ENCODE results near the gene TMCC2.
A peak's percentile ranks its signal among the peaks of the same experiment; 100 is the strongest.

Gene TMCC2

DNA sequence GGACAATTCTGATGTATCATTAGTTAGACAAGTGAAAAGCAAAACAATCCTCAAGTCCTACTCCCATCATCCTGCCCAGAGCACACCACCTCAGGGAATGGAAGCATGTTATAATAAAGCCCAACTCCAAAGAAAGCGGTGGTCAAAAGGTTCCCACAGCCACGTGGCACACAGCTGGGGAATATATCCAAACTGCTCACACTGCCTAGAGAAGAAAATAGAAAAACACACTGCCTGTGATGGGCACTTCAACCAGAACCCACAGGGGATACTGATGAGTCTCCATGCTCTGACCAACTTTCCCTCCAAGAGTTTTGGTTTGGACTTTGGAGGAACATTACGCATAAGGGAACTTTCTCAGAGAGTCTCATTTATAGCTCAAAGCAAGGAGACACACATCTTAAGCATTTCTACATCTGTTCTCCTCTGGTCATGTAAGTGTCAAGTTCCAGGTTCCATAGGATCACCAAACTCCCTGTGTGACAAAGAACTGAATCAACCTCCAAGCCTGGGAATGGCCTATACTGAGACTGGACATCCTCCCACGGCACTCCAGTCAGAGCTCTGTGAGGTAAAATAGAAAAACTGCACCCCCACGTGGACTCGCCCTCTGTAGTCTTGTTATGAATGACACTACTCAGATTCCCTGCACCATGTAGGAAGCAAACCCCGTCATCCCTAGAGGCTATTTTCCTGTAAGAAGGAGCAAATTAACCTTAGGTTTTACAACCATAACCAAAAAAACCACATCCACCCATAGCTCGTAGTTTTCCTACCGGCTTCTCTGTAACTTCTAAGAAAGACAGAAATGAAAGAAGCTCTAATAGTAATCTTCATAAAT is 28.4 kb upstream of the TMCC2 start:
- no peaks in the 10 kb centered on the region for H3K36me3 ChIP-seq (ENCODE audit: control insufficient read depth, insufficient read depth, low read length)
- H3K4me3 ChIP-seq (ENCODE audit: low read length), result no peak overlapping the region
- H3K4me1 ChIP-seq (ENCODE audit: control insufficient read depth, insufficient read depth, low read length), result no peaks in the 10 kb centered on the region
- no peak overlapping the region for H3K27ac ChIP-seq (ENCODE audit: low read depth, low read length)
- H3K9ac ChIP-seq (ENCODE audit: low read length), result no peak overlapping the region
- no peaks in the 10 kb centered on the region for H3K27me3 ChIP-seq (ENCODE audit: control insufficient read depth, insufficient read depth, low read length)

DNA sequence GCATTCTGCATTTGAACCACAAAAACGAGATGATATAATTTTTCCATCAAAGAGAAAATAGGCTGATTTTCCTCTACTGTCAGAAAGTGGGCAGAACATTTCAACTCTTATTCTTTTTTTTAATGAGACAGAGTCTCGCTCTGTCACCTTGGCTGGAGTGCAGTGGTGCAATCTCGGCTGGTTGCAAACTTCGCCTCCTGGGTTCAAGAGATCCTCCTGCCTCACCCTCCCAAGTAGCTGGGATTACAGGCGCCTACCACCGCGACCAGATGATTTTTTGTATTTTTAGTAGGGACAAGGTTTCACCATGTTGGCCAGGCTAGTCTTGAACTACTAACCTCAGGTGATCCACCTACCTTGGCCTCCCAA is 27.8 kb upstream of the TMCC2 start:
- no peak overlapping the region for H3K4me3 ChIP-seq (ENCODE audit: low read length)
- H3K27me3 ChIP-seq (ENCODE audit: control insufficient read depth, insufficient read depth, low read length), result no peaks in the 10 kb centered on the region
- H3K36me3 ChIP-seq (ENCODE audit: control insufficient read depth, insufficient read depth, low read length), result no peaks in the 10 kb centered on the region
- no peaks in the 10 kb centered on the region for H3K4me1 ChIP-seq (ENCODE audit: control insufficient read depth, insufficient read depth, low read length)
- H3K27ac ChIP-seq (ENCODE audit: low read depth, low read length), result no peak overlapping the region
- H3K9ac ChIP-seq (ENCODE audit: low read length), result no peak overlapping the region

DNA sequence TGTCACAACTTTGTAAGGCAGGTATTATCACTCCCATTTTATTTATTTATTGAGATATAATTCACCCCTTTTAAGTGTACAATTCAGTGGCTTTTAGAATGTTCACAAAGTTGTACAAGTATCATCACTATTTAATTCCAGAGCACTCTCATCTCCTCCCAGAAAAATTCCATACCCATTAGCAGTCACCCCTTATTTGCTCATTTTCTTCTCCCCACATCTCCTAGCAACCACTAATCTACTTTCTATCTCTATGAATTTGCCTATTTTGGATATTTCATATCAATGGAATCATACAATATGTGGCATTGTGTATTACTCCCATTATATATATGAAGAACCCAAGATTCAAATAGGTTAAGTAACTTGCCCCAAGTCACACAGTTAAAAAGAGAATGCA is 23.2 kb upstream of the TMCC2 start:
- Histone ChIP-seq H3K27ac (ENCODE audit: low read depth, low read length) (no peak overlapping the region), H3K9ac (ENCODE audit: low read length) (no peak overlapping the region), H3K4me1 (ENCODE audit: control insufficient read depth, insufficient read depth, low read length) (no peaks in the 10 kb centered on the region), H3K4me3 (ENCODE audit: low read length) (no peak overlapping the region), H3K27me3 (ENCODE audit: control insufficient read depth, insufficient read depth, low read length) (no peaks in the 10 kb centered on the region), H3K36me3 (ENCODE audit: control insufficient read depth, insufficient read depth, low read length) (no peaks in the 10 kb centered on the region)

DNA sequence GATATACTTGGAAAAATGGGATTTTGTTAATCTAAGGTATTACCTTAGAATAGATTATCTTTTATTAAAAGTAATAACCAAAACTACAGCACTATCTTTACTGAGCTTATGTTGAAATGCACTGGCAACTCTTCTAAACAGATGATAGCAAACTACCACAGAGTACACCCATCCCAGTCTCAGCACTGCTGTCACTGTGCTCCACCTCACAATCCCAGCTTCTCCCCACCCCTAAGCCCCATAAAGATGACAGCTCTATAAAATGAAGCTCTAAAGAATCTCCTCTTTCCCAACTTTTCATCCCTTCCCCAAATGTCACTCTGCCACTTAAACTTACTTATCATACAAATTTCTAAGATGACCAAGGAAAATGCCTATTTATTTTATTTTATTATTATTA is 22.7 kb upstream of the TMCC2 start:
- Histone ChIP-seq H3K36me3 (ENCODE audit: control insufficient read depth, insufficient read depth, low read length) (no peaks in the 10 kb centered on the region), H3K9ac (ENCODE audit: low read length) (no peak overlapping the region), H3K27ac (ENCODE audit: low read depth, low read length) (no peak overlapping the region), H3K27me3 (ENCODE audit: control insufficient read depth, insufficient read depth, low read length) (no peaks in the 10 kb centered on the region), H3K4me3 (ENCODE audit: low read length) (no peak overlapping the region), H3K4me1 (ENCODE audit: control insufficient read depth, insufficient read depth, low read length) (no peaks in the 10 kb centered on the region)

DNA sequence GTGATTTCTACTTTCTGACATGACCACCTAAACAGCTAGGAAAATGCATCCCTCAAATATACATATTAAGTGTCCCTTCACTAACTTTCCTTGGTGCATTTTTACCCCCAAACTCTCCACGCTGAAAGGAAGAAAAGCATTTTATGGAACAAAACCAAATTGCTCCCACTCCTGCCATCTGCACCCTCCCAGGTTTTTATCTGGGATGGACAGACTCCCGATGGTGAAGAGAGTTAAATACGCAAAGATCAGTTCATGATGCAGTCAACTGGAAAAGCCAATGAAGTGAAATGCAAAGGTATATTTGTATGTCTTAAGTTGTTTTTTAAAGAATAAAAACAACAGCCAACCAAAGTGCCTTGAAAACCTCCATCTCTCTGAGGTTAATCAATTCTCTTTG is 18.9 kb upstream of the TMCC2 start:
- no peaks in the 10 kb centered on the region for H3K27me3 ChIP-seq (ENCODE audit: control insufficient read depth, insufficient read depth, low read length)
- no peak overlapping the region for H3K27ac ChIP-seq (ENCODE audit: low read depth, low read length)
- H3K9ac ChIP-seq (ENCODE audit: low read length), result no peak overlapping the region
- no peak overlapping the region for H3K4me3 ChIP-seq (ENCODE audit: low read length)
- H3K4me1 ChIP-seq (ENCODE audit: control insufficient read depth, insufficient read depth, low read length), result no peaks in the 10 kb centered on the region
- H3K36me3 ChIP-seq (ENCODE audit: control insufficient read depth, insufficient read depth, low read length), result no peaks in the 10 kb centered on the region

DNA sequence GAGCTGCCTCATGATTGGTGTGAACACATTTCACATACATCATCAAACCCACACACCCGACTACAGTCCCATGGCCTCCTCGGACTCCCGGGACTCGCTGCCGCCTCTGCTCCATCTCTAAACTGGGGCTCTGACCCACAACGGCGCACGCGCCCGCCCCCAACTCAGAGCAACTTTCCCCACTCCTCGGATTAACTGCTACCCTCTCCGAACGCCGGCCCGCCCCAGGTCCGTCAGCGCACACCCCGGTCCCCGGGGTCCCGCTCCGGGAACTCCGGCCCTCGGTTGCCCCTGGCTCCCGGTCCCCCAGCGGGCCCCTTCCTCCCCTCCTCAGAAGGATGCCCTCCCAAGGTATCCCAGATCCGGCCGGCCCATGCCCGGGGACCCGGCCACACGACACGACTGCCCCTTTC is 17.0 kb upstream of the TMCC2 start:
- no peaks in the 10 kb centered on the region for H3K4me1 ChIP-seq (ENCODE audit: control insufficient read depth, insufficient read depth, low read length)
- peak overlapping the region; percentile 54 for H3K9ac ChIP-seq (ENCODE audit: low read length)
- peak overlapping the region; percentile 89 for H3K4me3 ChIP-seq (ENCODE audit: low read length)
- H3K27me3 ChIP-seq (ENCODE audit: control insufficient read depth, insufficient read depth, low read length), result no peaks in the 10 kb centered on the region
- no peaks in the 10 kb centered on the region for H3K36me3 ChIP-seq (ENCODE audit: control insufficient read depth, insufficient read depth, low read length)
- H3K27ac ChIP-seq (ENCODE audit: low read depth, low read length), result peak overlapping the region; percentile 81

DNA sequence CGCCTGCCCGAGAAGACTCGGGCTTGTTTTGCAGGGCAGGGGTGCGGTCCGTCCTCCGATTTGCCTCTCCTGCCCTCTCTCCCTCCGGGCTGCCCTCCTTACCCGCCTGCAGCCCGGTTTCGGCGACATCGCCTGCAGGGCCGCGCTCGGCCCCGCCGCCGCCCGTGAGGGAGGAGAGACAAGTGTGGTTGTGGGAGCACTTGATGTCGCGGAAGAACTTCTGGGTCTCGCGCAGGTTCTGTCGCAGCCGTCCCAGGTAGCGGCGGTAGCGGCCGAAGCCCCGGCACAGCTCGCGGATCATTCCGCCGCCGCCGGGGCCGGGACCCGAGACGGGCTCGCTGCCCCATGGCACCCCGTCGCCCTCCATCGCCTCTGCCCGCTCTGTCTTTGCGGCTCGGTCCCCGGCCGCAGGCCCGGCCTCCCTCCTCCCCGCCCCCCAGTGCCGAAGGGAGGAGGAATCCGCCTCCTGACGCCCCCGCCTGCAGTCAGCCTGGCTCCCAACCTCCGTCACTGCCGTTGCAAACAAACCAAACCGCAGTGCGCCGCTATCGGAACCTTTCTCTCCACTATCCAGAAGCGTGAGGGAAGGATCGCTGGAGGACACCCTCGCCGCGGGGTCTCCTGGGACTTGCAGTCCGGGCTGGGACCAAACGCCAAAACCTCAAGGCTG is 16.4 kb upstream of the TMCC2 start, which contains the start of gene DSTYK:
TSS of gene DSTYK (minus strand) at position 534 of the 670 bp plus-strand sequence. CDS start at position 367, 167 bp downstream.
- H3K4me3 ChIP-seq (ENCODE audit: low read length), result peak within 1 kb of the TSS; percentile 89
- peak within 1 kb of the TSS; percentile 54 for H3K9ac ChIP-seq (ENCODE audit: low read length)
- no peaks in the 10 kb centered on the region for H3K4me1 ChIP-seq (ENCODE audit: control insufficient read depth, insufficient read depth, low read length)
- H3K36me3 ChIP-seq (ENCODE audit: control insufficient read depth, insufficient read depth, low read length), result no peaks in the 10 kb centered on the region
- peak within 1 kb of the TSS; percentile 81 for H3K27ac ChIP-seq (ENCODE audit: low read depth, low read length)
- H3K27me3 ChIP-seq (ENCODE audit: control insufficient read depth, insufficient read depth, low read length), result no peaks in the 10 kb centered on the region

DNA sequence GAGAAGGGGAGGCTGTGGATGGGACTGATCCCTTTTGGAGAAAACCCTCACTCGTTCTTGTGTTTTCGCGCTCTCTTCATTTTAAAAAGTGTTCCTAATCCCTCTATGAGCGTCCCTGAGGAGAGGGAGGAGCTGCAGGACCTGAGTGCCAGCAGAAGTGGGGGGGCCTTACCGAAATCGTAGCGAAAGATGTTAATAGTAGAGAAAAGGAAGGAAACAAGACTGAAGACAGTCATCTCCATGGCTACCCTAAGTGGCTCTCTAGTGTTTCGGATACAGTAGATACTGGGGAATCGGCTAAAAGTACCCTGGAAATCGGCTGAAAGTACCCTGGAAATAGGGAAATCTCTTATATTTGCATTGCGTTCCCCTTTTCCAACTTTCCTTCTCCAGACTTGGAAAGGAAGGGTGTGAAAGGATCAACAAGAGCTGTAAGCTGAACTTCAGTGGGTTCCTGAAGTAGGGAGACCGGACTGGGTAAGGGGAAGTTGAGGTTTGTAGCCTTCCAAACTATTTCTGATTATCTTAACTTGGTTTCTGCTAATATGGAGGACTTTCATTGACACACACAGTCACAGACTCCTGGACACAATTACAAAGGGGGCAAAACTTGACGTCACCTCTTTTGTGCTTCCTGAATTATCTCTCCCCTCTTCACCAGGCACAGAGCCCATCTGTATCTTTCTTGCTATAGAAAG is 15.8 kb upstream of the TMCC2 start:
- Histone ChIP-seq H3K4me1 (ENCODE audit: control insufficient read depth, insufficient read depth, low read length) (no peaks in the 10 kb centered on the region), H3K27me3 (ENCODE audit: control insufficient read depth, insufficient read depth, low read length) (no peaks in the 10 kb centered on the region), H3K27ac (ENCODE audit: low read depth, low read length) (peak overlapping the region; percentile 81), H3K4me3 (ENCODE audit: low read length) (peak overlapping the region; percentile 89), H3K9ac (ENCODE audit: low read length) (no peak overlapping the region), H3K36me3 (ENCODE audit: control insufficient read depth, insufficient read depth, low read length) (no peaks in the 10 kb centered on the region)

DNA sequence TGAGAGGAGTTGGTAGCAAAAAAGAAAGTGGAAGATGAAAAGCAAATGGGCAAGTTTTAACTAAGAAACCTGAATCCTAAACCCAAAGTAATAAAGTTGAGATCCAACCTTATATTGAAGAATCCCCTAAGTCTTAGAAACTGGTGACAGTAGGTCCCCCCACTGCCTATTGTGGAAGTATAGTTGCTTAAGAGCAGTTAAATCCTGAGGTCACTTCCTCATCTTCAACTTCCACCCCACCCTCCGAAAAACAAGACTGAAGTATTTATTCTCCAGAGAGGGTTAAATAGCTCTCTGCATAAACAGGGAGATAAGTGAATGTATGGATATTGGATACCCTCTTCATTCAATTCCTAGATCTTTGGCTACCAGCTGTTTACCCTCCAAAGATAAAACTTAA is 13.0 kb upstream of the TMCC2 start:
- H3K36me3 ChIP-seq (ENCODE audit: control insufficient read depth, insufficient read depth, low read length), result no peaks in the 10 kb centered on the region
- no peak overlapping the region for H3K9ac ChIP-seq (ENCODE audit: low read length)
- no peaks in the 10 kb centered on the region for H3K4me1 ChIP-seq (ENCODE audit: control insufficient read depth, insufficient read depth, low read length)
- no peak overlapping the region for H3K4me3 ChIP-seq (ENCODE audit: low read length)
- no peak overlapping the region for H3K27ac ChIP-seq (ENCODE audit: low read depth, low read length)
- no peaks in the 10 kb centered on the region for H3K27me3 ChIP-seq (ENCODE audit: control insufficient read depth, insufficient read depth, low read length)

DNA sequence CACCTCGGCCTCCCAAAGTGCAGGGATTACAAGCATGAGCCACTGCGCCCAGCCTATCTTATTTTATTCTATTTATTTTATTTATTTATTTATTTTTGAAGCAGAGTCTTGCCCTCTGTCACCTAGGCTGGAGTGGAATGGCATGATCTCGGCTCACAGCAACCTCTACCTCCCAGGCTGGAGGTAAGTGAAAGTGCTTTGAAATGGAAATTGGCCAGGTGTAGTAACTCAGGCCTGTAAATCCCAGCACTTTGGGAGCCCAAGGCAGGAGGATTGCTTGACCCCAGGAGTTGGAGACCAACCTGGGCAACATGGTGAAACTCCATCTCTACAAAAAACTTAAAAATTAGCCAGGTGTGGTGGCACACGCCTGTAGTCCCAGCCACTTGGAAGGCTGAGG is 11.2 kb upstream of the TMCC2 start:
- Histone ChIP-seq H3K36me3 (ENCODE audit: control insufficient read depth, insufficient read depth, low read length) (no peaks in the 10 kb centered on the region), H3K27ac (ENCODE audit: low read depth, low read length) (no peak overlapping the region), H3K27me3 (ENCODE audit: control insufficient read depth, insufficient read depth, low read length) (no peaks in the 10 kb centered on the region), H3K4me1 (ENCODE audit: control insufficient read depth, insufficient read depth, low read length) (no peaks in the 10 kb centered on the region), H3K9ac (ENCODE audit: low read length) (no peak overlapping the region), H3K4me3 (ENCODE audit: low read length) (no peak overlapping the region)

DNA sequence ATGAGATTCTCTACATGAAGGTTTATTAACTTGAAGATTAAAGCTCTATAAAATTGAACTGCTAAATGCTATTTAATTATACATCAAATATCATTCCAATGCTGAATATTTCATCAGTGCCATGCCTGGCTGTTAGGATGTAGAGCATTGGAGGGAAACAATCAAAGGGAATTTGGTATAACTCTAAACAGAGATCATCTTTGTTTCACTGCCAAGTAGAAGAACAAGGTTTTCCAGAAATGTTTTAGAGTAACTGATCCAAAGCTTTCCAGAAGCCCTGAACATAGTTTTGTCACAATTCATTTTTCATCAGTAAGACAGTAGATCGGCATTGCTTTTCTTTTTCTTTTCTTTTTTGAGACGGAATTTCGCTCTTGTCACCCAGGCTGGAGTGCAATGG is 10.3 kb upstream of the TMCC2 start:
- Histone ChIP-seq H3K9ac (ENCODE audit: low read length) (no peak overlapping the region), H3K4me3 (ENCODE audit: low read length) (no peak overlapping the region), H3K36me3 (ENCODE audit: control insufficient read depth, insufficient read depth, low read length) (no peaks in the 10 kb centered on the region), H3K27ac (ENCODE audit: low read depth, low read length) (no peak overlapping the region), H3K27me3 (ENCODE audit: control insufficient read depth, insufficient read depth, low read length) (no peaks in the 10 kb centered on the region), H3K4me1 (ENCODE audit: control insufficient read depth, insufficient read depth, low read length) (no peaks in the 10 kb centered on the region)

DNA sequence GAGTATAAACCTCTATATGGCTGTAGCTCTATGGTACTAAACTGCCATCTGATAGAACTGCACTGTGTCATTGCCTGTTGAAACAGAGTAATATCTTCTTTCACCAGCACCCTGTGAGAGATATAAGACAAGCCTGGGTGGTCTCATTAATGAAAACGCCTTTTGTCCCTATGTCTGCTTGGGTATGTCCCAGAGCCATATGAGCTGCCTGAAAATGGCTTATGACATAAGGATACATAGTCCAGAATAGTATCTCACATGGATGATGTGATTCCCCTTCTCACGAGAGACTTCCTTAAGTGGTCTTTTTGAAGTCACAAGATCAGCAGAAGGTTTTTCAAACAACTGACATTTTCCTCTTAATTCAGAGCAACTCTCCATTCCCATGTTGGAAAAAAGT is 7.3 kb upstream of the TMCC2 start:
- no peak overlapping the region for H3K4me3 ChIP-seq (ENCODE audit: low read length)
- no peaks in the 10 kb centered on the region for H3K27me3 ChIP-seq (ENCODE audit: control insufficient read depth, insufficient read depth, low read length)
- no peaks in the 10 kb centered on the region for H3K36me3 ChIP-seq (ENCODE audit: control insufficient read depth, insufficient read depth, low read length)
- no peak overlapping the region for H3K9ac ChIP-seq (ENCODE audit: low read length)
- H3K27ac ChIP-seq (ENCODE audit: low read depth, low read length), result no peak overlapping the region
- H3K4me1 ChIP-seq (ENCODE audit: control insufficient read depth, insufficient read depth, low read length), result no peaks in the 10 kb centered on the region
